HCT116 (cell line): Measurements from ENCODE around the gene ETAA1. TPM values are rescaled to one million over a fixed set of nuclear protein-coding genes. Genes with fewer than 3 reads are reported as not detected.

Source experiments
- ATAC-seq: fragments of 200-7000 bp; cut with Tn5 transposase; 2 replicates; pipeline ENCODE4 v1.9.1; 2020; ENCODE audit warnings: mild to moderate bottlenecking, moderate library complexity
- BruUV-seq: library from RNA; stranded (reverse); fragments of 400-500 nt; replicated peaks from 2 replicates; lab custom pipeline; 2021; lab: Mats Ljungman, UMichigan
- CTCF ChIA-PET: fragments of 300-600 bp; sonication (Branson Sonifier 250); formaldehyde crosslinking; loops from one replicate; lab custom pipeline; 2021; ENCODE audit warnings: antibody characterized with exemption; lab: Charles Lee
- POLR2A ChIA-PET: fragments of 300-600, 350-600 bp; sonication (Branson Sonifier 250); formaldehyde crosslinking; loops from one replicate; lab custom pipeline; 2021; ENCODE audit warnings: antibody characterized with exemption; lab: Charles Lee
- RAD21 ChIA-PET, 2 experiments: fragments of 300-600 bp; sonication (Branson Sonifier 250); formaldehyde crosslinking; loops; one replicate each; lab custom pipeline; 2023; ENCODE audit warnings: low total read pairs in 2 of 2; ENCODE audit not compliant: uncharacterized antibody in 2 of 2, unreplicated experiment in 2 of 2, low non-redundant PET in 1 of 2; lab: Charles Lee
- DNase-seq: peaks from one replicate; pipeline ENCODE4 v3.0.0-alpha.2; 2010; ENCODE audit warnings: low read depth, low spot score
- H2AFZ ChIP-seq: fragments of 200-600 bp; shearing (Covaris generic), sonication (generic); 2 replicates; pipeline ENCODE4 v1.6.1; 2017; ENCODE audit warnings: low read depth, mixed run types, mixed read lengths, antibody characterized with exemption, low read length; ENCODE audit not compliant: poor library complexity, severe bottlenecking
- H3K27ac ChIP-seq: 2 replicates; pipeline ENCODE4 v1.5.1; 2012; ENCODE audit warnings: low read depth, low read length
- H3K27me3 ChIP-seq: fragments of 200-600 bp; sonication (generic); 2 replicates; pipeline ENCODE4 v1.6.1; 2016; ENCODE audit warnings: mixed run types, low read length, mixed read lengths; ENCODE audit not compliant: insufficient read depth
- H3K36me3 ChIP-seq, 2 experiments: fragments of 200-500 bp in 1 of 2; fragments of 200-600 bp in 1 of 2; sonication (Bioruptor generic) in 1 of 2; sonication (generic) in 1 of 2; 2 replicates each; pipeline versions ENCODE4 v1.5.1 to v1.6.1; 2014 to 2016; ENCODE audit warnings: low read length in 2 of 2, inconsistent platforms in 1 of 2, mixed read lengths in 1 of 2, mixed run types in 1 of 2; ENCODE audit not compliant: insufficient read depth in 2 of 2, control insufficient read depth in 1 of 2
- H3K4me1 ChIP-seq, 2 experiments: fragments of 200-600 bp in 1 of 2; sonication (generic) in 1 of 2; 2 replicates each; pipeline versions ENCODE4 v1.5.1 to v1.6.1; 2012 to 2017; ENCODE audit warnings: low read length in 2 of 2, inconsistent platforms in 1 of 2, mild to moderate bottlenecking in 1 of 2, mixed read lengths in 1 of 2, mixed run types in 1 of 2, moderate library complexity in 1 of 2; ENCODE audit not compliant: insufficient read depth in 2 of 2, control insufficient read depth in 1 of 2
- H3K4me2 ChIP-seq: fragments of 200-600 bp; sonication (generic); 2 replicates; pipeline ENCODE4 v1.6.1; 2017; ENCODE audit warnings: mixed run types, low read length, mixed read lengths
- H3K4me3 ChIP-seq, 2 experiments: fragments of 200-600 bp in 1 of 2; sonication (generic) in 1 of 2; replicated peaks in 1 of 2; 2 replicates each; pipeline ENCODE4 v1.5.1; 2011 to 2016; ENCODE audit warnings: low read length in 2 of 2, control low read depth in 1 of 2, low read depth in 1 of 2, mild to moderate bottlenecking in 1 of 2, mixed read lengths in 1 of 2, mixed run types in 1 of 2
- H3K79me2 ChIP-seq: fragments of 200-600 bp; sonication (generic); 2 replicates; pipeline ENCODE4 v1.6.1; 2017; ENCODE audit warnings: mild to moderate bottlenecking, mixed run types, low read length, moderate library complexity, mixed read lengths; ENCODE audit not compliant: insufficient read depth
- H3K9ac ChIP-seq: fragments of 200-600 bp; sonication (generic); 2 replicates; pipeline ENCODE4 v1.6.1; 2016; ENCODE audit warnings: low read length, mixed read lengths
- H3K9me2 ChIP-seq: fragments of 200-600 bp; sonication (generic), shearing (Covaris generic); 2 replicates; pipeline ENCODE4 v1.6.1; 2017; ENCODE audit warnings: mixed run types, mild to moderate bottlenecking, moderate library complexity; ENCODE audit not compliant: insufficient read depth
- H3K9me3 ChIP-seq, 2 experiments: fragments of 200-500 bp in 1 of 2; fragments of 200-600 bp in 1 of 2; sonication (Bioruptor generic) in 1 of 2; sonication (generic) in 1 of 2; 2 replicates each; pipeline ENCODE4 v1.6.1; 2014 to 2017; ENCODE audit warnings: low read length in 2 of 2, mixed read lengths in 2 of 2, inconsistent platforms in 1 of 2, low read depth in 1 of 2, mild to moderate bottlenecking in 1 of 2, mixed run types in 1 of 2, moderate library complexity in 1 of 2; ENCODE audit not compliant: control insufficient read depth in 1 of 2, insufficient read depth in 1 of 2
- H4K20me1 ChIP-seq: fragments of 200-600 bp; sonication (generic), shearing (Covaris generic); 2 replicates; pipeline ENCODE4 v1.6.1; 2017; ENCODE audit warnings: mixed run types, mild to moderate bottlenecking, moderate library complexity; ENCODE audit not compliant: insufficient read depth
- CEBPB ChIP-seq: IDR thresholded peaks from 2 replicates; pipeline ENCODE4 v1.6.1; 2012; ENCODE audit warnings: low read depth
- EGR1 ChIP-seq: IDR thresholded peaks from 2 replicates; pipeline ENCODE4 v1.6.1; 2012; ENCODE audit warnings: low read depth
- EZH2 ChIP-seq: fragments of 200-600 bp; sonication (generic); IDR thresholded peaks from 2 replicates; pipeline ENCODE4 v1.6.1; 2017; ENCODE audit warnings: antibody characterized with exemption, mixed run types
- EZH2phosphoT487 ChIP-seq: fragments of 200-600 bp; IDR thresholded peaks from 2 replicates; pipeline ENCODE4 v1.6.1; 2018; ENCODE audit warnings: antibody characterized with exemption, borderline replicate concordance
- RAD21 ChIP-seq: IDR thresholded peaks from 2 replicates; pipeline ENCODE4 v1.6.1; 2012; ENCODE audit warnings: low read depth, mild to moderate bottlenecking
- SIN3A ChIP-seq: IDR thresholded peaks from 2 replicates; pipeline ENCODE4 v1.6.1; 2012; ENCODE audit warnings: low read depth
- SRF ChIP-seq: IDR thresholded peaks from 2 replicates; pipeline ENCODE4 v1.6.1; 2012; ENCODE audit warnings: low read depth
- intact Hi-C: fragments of 100-400 bp; cut with micrococcal nuclease; formaldehyde crosslinking; loops from 2 replicates; pipeline ENCODE4 v1.10.0; 2022
- total RNA-seq: library from RNA; stranded (reverse); gene quantifications from one replicate; pipeline ENCODE4 v1.2.1, GENCODE V29; 2021; ENCODE audit not compliant: unreplicated experiment
- TF ChIP-seq, protein P1 (sequence below): IDR thresholded peaks from 2 replicates; pipeline ENCODE4 v1.6.1; 2012
- TF ChIP-seq, protein P2 (sequence below): IDR thresholded peaks from 2 replicates; pipeline ENCODE4 v1.6.1; 2012
- TF ChIP-seq, protein P3 (sequence below): IDR thresholded peaks from 2 replicates; pipeline ENCODE4 v1.6.1; 2011; ENCODE audit warnings: mild to moderate bottlenecking, low read length, moderate library complexity; ENCODE audit not compliant: insufficient replicate concordance; ENCODE audit errors: extremely low read depth

The ETAA1 gene
- total RNA-seq, 1 experiment from 2014 or later = 9.6 TPM

DNA sequence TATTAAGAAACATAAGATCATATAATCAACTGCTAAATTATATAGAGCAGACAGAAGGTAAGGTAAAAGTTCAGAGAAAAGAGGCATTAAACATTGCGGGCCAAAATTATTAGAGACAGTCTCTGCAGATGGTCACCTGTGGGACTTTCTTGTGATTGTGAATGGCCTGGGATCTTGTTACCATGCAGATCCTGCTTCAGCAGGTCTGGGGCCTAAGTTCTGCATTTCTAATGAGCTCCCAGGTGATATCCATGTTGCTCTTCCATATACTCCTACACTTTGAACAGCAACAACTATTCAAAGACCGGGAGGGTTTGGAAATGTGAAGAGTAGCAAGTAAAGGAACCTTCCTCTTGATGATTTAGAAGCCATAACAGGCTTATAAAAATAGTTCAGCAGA is 8.5 kb upstream of the ETAA1 start:
- DNase-seq (no peak), ATAC-seq (no peak)
- Histone ChIP-seq H3K27me3 (no peaks in the 10 kb centered on the region), H3K4me2 (no peak overlapping the region), H4K20me1 (no peaks in the 10 kb centered on the region), H3K9ac (no peak overlapping the region), H3K4me3 (no peak overlapping the region), H3K9me2 (no peaks in the 10 kb centered on the region), H3K36me3 (no peaks in the 10 kb centered on the region), H3K79me2 (no peaks in the 10 kb centered on the region), H3K27ac (no peak overlapping the region), H2AFZ (no peak overlapping the region), H3K9me3 (no peaks in the 10 kb centered on the region)
- intact Hi-C loops = no loop called here
- no TSS peak for BruUV-seq
- ChIA-PET POLR2A (no interaction called here), CTCF (no interaction called here), RAD21 (no interaction called here)
- no peak for TF ChIP-seq CEBPB
- TF ChIP-seq SIN3A = no peak
- TF ChIP-seq, protein P1, sequence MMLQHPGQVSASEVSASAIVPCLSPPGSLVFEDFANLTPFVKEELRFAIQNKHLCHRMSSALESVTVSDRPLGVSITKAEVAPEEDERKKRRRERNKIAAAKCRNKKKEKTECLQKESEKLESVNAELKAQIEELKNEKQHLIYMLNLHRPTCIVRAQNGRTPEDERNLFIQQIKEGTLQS = no peak
- no peak for TF ChIP-seq RAD21
- TF ChIP-seq, protein P2, sequence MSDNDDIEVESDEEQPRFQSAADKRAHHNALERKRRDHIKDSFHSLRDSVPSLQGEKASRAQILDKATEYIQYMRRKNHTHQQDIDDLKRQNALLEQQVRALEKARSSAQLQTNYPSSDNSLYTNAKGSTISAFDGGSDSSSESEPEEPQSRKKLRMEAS = no peak
- no peak for TF ChIP-seq SRF
- no peak for TF ChIP-seq EZH2phosphoT487
- TF ChIP-seq EGR1 = no peak
- no peak for TF ChIP-seq EZH2
- TF ChIP-seq, protein P3, sequence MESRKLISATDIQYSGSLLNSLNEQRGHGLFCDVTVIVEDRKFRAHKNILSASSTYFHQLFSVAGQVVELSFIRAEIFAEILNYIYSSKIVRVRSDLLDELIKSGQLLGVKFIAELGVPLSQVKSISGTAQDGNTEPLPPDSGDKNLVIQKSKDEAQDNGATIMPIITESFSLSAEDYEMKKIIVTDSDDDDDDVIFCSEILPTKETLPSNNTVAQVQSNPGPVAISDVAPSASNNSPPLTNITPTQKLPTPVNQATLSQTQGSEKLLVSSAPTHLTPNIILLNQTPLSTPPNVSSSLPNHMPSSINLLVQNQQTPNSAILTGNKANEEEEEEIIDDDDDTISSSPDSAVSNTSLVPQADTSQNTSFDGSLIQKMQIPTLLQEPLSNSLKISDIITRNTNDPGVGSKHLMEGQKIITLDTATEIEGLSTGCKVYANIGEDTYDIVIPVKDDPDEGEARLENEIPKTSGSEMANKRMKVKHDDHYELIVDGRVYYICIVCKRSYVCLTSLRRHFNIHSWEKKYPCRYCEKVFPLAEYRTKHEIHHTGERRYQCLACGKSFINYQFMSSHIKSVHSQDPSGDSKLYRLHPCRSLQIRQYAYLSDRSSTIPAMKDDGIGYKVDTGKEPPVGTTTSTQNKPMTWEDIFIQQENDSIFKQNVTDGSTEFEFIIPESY = no peak
- TF ChIP-seq, all 23 proteins: peak for 0
- no peaks in the 10 kb centered on the region for H3K4me1 ChIP-seq
